ENCODE data around the gene FCGR2B.
"Not testable (repeated sequence)": the region's sequence is repeated elsewhere in the genome, so short reads cannot be mapped to it uniquely, and the experiment has no call there.

FCGR2B gene

GRCh38 chr1:161723459-161724141 is 60.7 kb downstream of the FCGR2B start:
- DNase-seq (ENCODE audit: low read depth): no peak
- no peak for TF ChIP-seq CTCF (conservative IDR thresholded peaks at IDR 0.05; ENCODE audit: low read depth, low read length)
- H3K4me3 ChIP-seq (ENCODE audit: low read depth, low read length): no peak overlapping the region

GRCh38 chr1:161725258-161725907 is 62.4 kb downstream of the FCGR2B start:
- not testable (repeated sequence) for DNase-seq (ENCODE audit: low read depth)
- H3K4me3 ChIP-seq (ENCODE audit: low read depth, low read length): peak overlapping the region; percentile 67

DNA sequence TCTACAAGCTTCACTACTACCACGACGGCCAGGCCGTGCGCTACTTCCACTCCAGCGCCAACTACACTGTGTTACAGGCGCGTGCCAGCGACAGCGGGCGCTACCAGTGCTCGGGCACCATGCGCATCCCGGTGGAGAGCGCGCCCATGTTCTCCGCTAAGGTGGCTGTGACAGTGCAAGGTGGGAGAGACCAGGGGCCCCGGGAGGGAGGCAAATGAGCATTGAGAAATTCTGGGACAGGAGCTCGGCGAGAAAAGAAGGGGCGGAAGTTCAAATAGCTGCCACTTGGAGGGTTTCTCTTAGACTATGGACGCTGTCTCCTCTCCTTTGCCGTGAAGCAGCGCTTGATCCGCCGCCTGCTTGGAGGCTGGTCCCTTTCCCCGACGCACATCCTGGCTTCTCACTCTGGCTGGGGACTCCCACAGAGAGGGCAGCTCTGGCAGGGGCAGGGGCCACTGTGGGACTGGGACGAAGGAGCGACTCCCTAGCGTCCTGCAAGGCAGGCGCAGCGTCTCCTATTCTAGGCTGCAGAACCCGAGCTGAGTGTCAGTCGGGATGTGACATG is 63.0 kb downstream of the FCGR2B start:
- DNase-seq (ENCODE audit: low read depth): peak; percentile 51
- TF ChIP-seq CTCF (conservative IDR thresholded peaks at IDR 0.05; ENCODE audit: low read depth, low read length): peak; percentile 59
- H3K4me3 ChIP-seq (ENCODE audit: low read depth, low read length): peak overlapping the region; percentile 67

GRCh38 chr1:161726473-161727255 is 63.7 kb downstream of the FCGR2B start:
- peak; percentile 5 for TF ChIP-seq CTCF (conservative IDR thresholded peaks at IDR 0.05; ENCODE audit: low read depth, low read length)
- H3K4me3 ChIP-seq (ENCODE audit: low read depth, low read length): peak overlapping the region; percentile 67
- peak; percentile 87 for DNase-seq (ENCODE audit: low read depth)

DNA sequence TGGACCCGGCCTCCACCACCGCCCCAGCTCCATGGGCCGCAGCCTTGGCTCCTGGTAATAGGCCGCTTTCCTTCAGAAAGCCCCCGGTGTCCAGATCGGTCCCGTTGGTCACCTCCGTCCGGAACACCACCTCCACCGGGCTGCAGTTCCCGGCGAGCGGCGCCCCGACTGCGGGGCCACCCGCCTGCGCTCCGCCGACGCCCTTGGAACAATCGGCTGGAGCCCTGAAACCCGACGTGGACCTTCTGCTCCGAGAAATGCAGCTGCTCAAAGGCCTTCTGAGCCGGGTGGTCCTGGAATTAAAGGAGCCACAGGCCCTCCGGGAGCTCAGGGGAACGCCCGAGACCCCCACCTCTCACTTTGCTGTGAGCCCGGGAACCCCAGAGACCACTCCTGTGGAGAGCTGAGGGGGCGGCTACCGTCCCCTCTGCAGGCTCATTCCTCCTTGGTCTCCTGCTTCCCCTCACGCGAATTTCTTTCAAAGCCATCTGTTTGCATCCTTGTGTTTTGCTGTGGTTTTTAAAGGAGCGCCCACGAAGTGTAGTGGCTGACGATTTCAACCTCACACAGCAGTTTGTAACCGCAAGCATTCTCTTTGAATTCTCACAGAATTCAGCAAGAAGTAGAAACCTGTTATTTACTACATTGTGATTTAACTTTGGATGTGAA is 64.4 kb downstream of the FCGR2B start:
- H3K4me3 ChIP-seq (ENCODE audit: low read depth, low read length): peak overlapping the region; percentile 67
- peak; percentile 96 for DNase-seq (ENCODE audit: low read depth)
- TF ChIP-seq CTCF (conservative IDR thresholded peaks at IDR 0.05; ENCODE audit: low read depth, low read length): no peak
